COLO668 (cell line): ENCODE measurements around the gene ADIPOR2.

Source experiments
- DNase-seq: peaks from one replicate; lab custom pipeline; 2025; ENCODE audit not compliant: unreplicated experiment; lab: John Stamatoyannopoulos, UW

ADIPOR2 gene

GRCh38 chr12:1690578-1691122 lies at the start of gene ADIPOR2:
Gene ADIPOR2 (plus strand): TSS chr12:1691070. CDS start chr12:1754344, 63,274 bp downstream.
- peak; percentile 99 for DNase-seq

GRCh38 chr12:1642513-1642912 lies 48.4 kb upstream of the ADIPOR2 start:
- DNase-seq = no peak

GRCh38 chr12:1643043-1643442 lies 47.8 kb upstream of the ADIPOR2 start:
- DNase-seq = no peak

GRCh38 chr12:1643905-1644533 lies 46.9 kb upstream of the ADIPOR2 start:
- no peak for DNase-seq

GRCh38 chr12:1644534-1645438 lies 46.1 kb upstream of the ADIPOR2 start:
- DNase-seq = peak; percentile 63

GRCh38 chr12:1645819-1646218 lies 45.1 kb upstream of the ADIPOR2 start:
- DNase-seq = no peak

- DNase-seq = no peak
Observed at GRCh38 chr12:1646569-1647284, 44.1 kb upstream of the ADIPOR2 start.

- no peak for DNase-seq
Observed at GRCh38 chr12:1647285-1647669, 43.6 kb upstream of the ADIPOR2 start.

GRCh38 chr12:1650260-1650977 lies 40.5 kb upstream of the ADIPOR2 start:
- no peak for DNase-seq

- no peak for DNase-seq
Observed at GRCh38 chr12:1650978-1651361, 39.9 kb upstream of the ADIPOR2 start.

- DNase-seq = no peak
Observed at GRCh38 chr12:1651946-1652345, 38.9 kb upstream of the ADIPOR2 start.

- no peak for DNase-seq
Observed at GRCh38 chr12:1655225-1655788, 35.6 kb upstream of the ADIPOR2 start.

- no peak for DNase-seq
Observed at GRCh38 chr12:1656902-1657301, 34.0 kb upstream of the ADIPOR2 start.

- no peak for DNase-seq
Observed at GRCh38 chr12:1657688-1658087, 33.2 kb upstream of the ADIPOR2 start.

- DNase-seq = peak; percentile 28
Observed at GRCh38 chr12:1660304-1661187, 30.3 kb upstream of the ADIPOR2 start.

- peak; percentile 93 for DNase-seq
Observed at GRCh38 chr12:1661553-1662335, 29.1 kb upstream of the ADIPOR2 start.

GRCh38 chr12:1662761-1663439 lies 28.0 kb upstream of the ADIPOR2 start:
- peak; percentile 59 for DNase-seq
